H9 (cell line): ENCODE measurements around the gene GALNT9. TPM values are rescaled to one million over a fixed set of nuclear protein-coding genes. Genes with fewer than 3 reads are reported as not detected.

Experiments used
- DNase-seq: peaks from one replicate; pipeline ENCODE4 v3.0.0-alpha.2; 2017
- H2AFZ ChIP-seq: one replicate; pipeline ENCODE4 v1.6.1; 2013; ENCODE audit warnings: mild to moderate bottlenecking, low read length, control low read depth, moderate library complexity
- H2AK5ac ChIP-seq: 2 replicates; pipeline ENCODE4 v1.6.1; 2013; ENCODE audit warnings: low read length, control low read depth, mixed read lengths; ENCODE audit not compliant: insufficient read length
- H2BK120ac ChIP-seq: one replicate; pipeline ENCODE4 v1.6.1; 2013; ENCODE audit warnings: low read depth, mild to moderate bottlenecking, low read length, control low read depth, inconsistent platforms; ENCODE audit not compliant: poor library complexity, severe bottlenecking
- H2BK12ac ChIP-seq: 2 replicates; pipeline ENCODE4 v1.6.1; 2013; ENCODE audit warnings: low read length, control low read depth, mixed read lengths, low read depth; ENCODE audit not compliant: insufficient read length
- H2BK15ac ChIP-seq: 2 replicates; pipeline ENCODE4 v1.6.1; 2013; ENCODE audit warnings: low read depth, low read length, control low read depth
- H2BK20ac ChIP-seq: one replicate; pipeline ENCODE4 v1.6.1; 2013; ENCODE audit warnings: low read depth, mild to moderate bottlenecking, low read length, control low read depth, inconsistent platforms; ENCODE audit not compliant: poor library complexity, severe bottlenecking
- H2BK5ac ChIP-seq: 2 replicates; pipeline ENCODE4 v1.6.1; 2013; ENCODE audit warnings: low read length, control low read depth, mixed read lengths; ENCODE audit not compliant: insufficient read length
- H3K14ac ChIP-seq: 2 replicates; pipeline ENCODE4 v1.6.1; 2013; ENCODE audit warnings: low read length, control low read depth; ENCODE audit not compliant: insufficient read depth
- H3K18ac ChIP-seq: 2 replicates; pipeline ENCODE4 v1.6.1; 2013; ENCODE audit warnings: low read depth, mild to moderate bottlenecking, mixed read lengths, low read length, control low read depth; ENCODE audit not compliant: insufficient read length
- H3K23ac ChIP-seq: 2 replicates; pipeline ENCODE4 v1.6.1; 2013; ENCODE audit warnings: low read length, control low read depth, mixed read lengths, low read depth; ENCODE audit not compliant: insufficient read length
- H3K23me2 ChIP-seq: 2 replicates; pipeline ENCODE4 v1.6.1; 2013; ENCODE audit warnings: low read depth, mild to moderate bottlenecking, mixed read lengths, low read length, control low read depth; ENCODE audit not compliant: insufficient read length, poor library complexity, severe bottlenecking
- H3K27ac ChIP-seq: 2 replicates; pipeline ENCODE4 v1.5.1; 2013; ENCODE audit warnings: low read length, control low read depth, mixed read lengths, low read depth; ENCODE audit not compliant: insufficient read length
- H3K27me3 ChIP-seq: 2 replicates; pipeline ENCODE4 v1.6.1; 2013; ENCODE audit warnings: low read length, control low read depth, inconsistent platforms; ENCODE audit not compliant: insufficient read depth
- H3K4ac ChIP-seq: 2 replicates; pipeline ENCODE4 v1.6.1; 2013; ENCODE audit warnings: low read depth, mild to moderate bottlenecking, control low read depth, inconsistent platforms, low read length, moderate library complexity
- H3K4me1 ChIP-seq: 2 replicates; pipeline ENCODE4 v1.6.1; 2013; ENCODE audit warnings: low read length, control low read depth, inconsistent platforms; ENCODE audit not compliant: insufficient read depth
- H3K4me2 ChIP-seq: 2 replicates; pipeline ENCODE4 v1.6.1; 2013; ENCODE audit warnings: low read length, control low read depth, mixed read lengths; ENCODE audit not compliant: insufficient read length, insufficient read depth
- H3K56ac ChIP-seq: 2 replicates; pipeline ENCODE4 v1.6.1; 2013; ENCODE audit warnings: low read depth, mild to moderate bottlenecking, mixed read lengths, low read length, control low read depth; ENCODE audit not compliant: insufficient read length
- H3K79me1 ChIP-seq: 2 replicates; pipeline ENCODE4 v1.6.1; 2013; ENCODE audit warnings: low read depth, mild to moderate bottlenecking, moderate library complexity, low read length, control low read depth, inconsistent platforms; ENCODE audit not compliant: insufficient read depth, poor library complexity, severe bottlenecking
- H3K79me2 ChIP-seq: 2 replicates; pipeline ENCODE4 v1.6.1; 2013; ENCODE audit warnings: low read length, control low read depth, inconsistent platforms; ENCODE audit not compliant: insufficient read depth
- H3K9ac ChIP-seq: 2 replicates; pipeline ENCODE4 v1.6.1; 2013; ENCODE audit warnings: low read length, control low read depth, mixed read lengths; ENCODE audit not compliant: insufficient read length; ENCODE audit errors: extremely low read depth
- H3K9me3 ChIP-seq: one replicate; pipeline ENCODE4 v1.6.1; 2013; ENCODE audit warnings: low read depth, low read length, inconsistent platforms; ENCODE audit not compliant: control insufficient read depth
- H3T11ph ChIP-seq: one replicate; pipeline ENCODE4 v1.6.1; 2013; ENCODE audit warnings: mild to moderate bottlenecking, low read length, control low read depth, inconsistent platforms
- H4K20me1 ChIP-seq: one replicate; pipeline ENCODE4 v1.6.1; 2013; ENCODE audit not compliant: control insufficient read depth, insufficient read length, insufficient read depth
- H4K5ac ChIP-seq: 2 replicates; pipeline ENCODE4 v1.6.1; 2013; ENCODE audit warnings: low read depth, mild to moderate bottlenecking, mixed read lengths, low read length, control low read depth; ENCODE audit not compliant: insufficient read length
- H4K8ac ChIP-seq: replicated peaks from 2 replicates; pipeline ENCODE4 v1.6.1; 2013; ENCODE audit warnings: low read length, control low read depth, mixed read lengths, low read depth; ENCODE audit not compliant: insufficient read length
- H4K91ac ChIP-seq: 2 replicates; pipeline ENCODE4 v1.6.1; 2013; ENCODE audit warnings: low read depth, mild to moderate bottlenecking, moderate library complexity, mixed read lengths, low read length, control low read depth; ENCODE audit not compliant: insufficient read length
- H3K27ac Mint-ChIP-seq, 3 experiments: 2 replicates in 2 of 3; 3 replicates in 1 of 3; pipeline ENCODE4 v1.8.0; 2020 to 2021; ENCODE audit warnings: mixed read lengths in 3 of 3, mild to moderate bottlenecking in 1 of 3, moderate library complexity in 1 of 3
- H3K27me3 Mint-ChIP-seq: 2 replicates; pipeline ENCODE4 v1.8.0; 2021; ENCODE audit warnings: low read depth, mild to moderate bottlenecking, moderate library complexity, mixed read lengths
- H3K36me3 Mint-ChIP-seq, 3 experiments: 2 replicates in 2 of 3; 3 replicates in 1 of 3; pipeline ENCODE4 v1.8.0; 2020 to 2021; ENCODE audit warnings: low read depth in 3 of 3, mixed read lengths in 3 of 3; ENCODE audit not compliant: insufficient read depth in 1 of 3
- H3K4me1 Mint-ChIP-seq, 2 experiments: 2 replicates each; pipeline ENCODE4 v1.8.0; 2020; ENCODE audit warnings: mixed read lengths in 2 of 2
- H3K4me3 Mint-ChIP-seq, 2 experiments: 2 replicates in 1 of 2; 3 replicates in 1 of 2; pipeline ENCODE4 v1.8.0; 2020 to 2021; ENCODE audit warnings: mild to moderate bottlenecking in 2 of 2, mixed read lengths in 2 of 2, moderate library complexity in 1 of 2
- H3K9me3 Mint-ChIP-seq, 2 experiments: 2 replicates in 1 of 2; 3 replicates in 1 of 2; pipeline ENCODE4 v1.8.0; 2020; ENCODE audit warnings: mild to moderate bottlenecking in 2 of 2, mixed read lengths in 2 of 2, moderate library complexity in 1 of 2
- CTCF ChIP-seq: fragments of 200-600 bp; sonication (generic); conservative IDR thresholded peaks from 3 replicates; pipeline ENCODE4 v1.8.0; 2021; ENCODE audit warnings: antibody characterized with exemption, mild to moderate bottlenecking
- WGBS: extraction: QIAGEN DNeasy Blood & Tissue Kit; methylation state at CpG from one replicate; pipeline ENCODE4 v1.1.7; 2013; ENCODE audit warnings: missing lambda C conversion rate, low lambda C conversion rate, mixed read lengths; ENCODE audit not compliant: insufficient read length; ENCODE audit errors: extremely low coverage; 5-methylcytosine and 5-hydroxymethylcytosine counted together
- total RNA-seq: library from RNA; stranded (reverse); gene quantifications from 2 replicates; pipeline ENCODE4 v1.2.1, GENCODE V29; 2021

Gene GALNT9
- total RNA-seq, 1 experiment from 2014 or later, result 0.35 TPM

DNA sequence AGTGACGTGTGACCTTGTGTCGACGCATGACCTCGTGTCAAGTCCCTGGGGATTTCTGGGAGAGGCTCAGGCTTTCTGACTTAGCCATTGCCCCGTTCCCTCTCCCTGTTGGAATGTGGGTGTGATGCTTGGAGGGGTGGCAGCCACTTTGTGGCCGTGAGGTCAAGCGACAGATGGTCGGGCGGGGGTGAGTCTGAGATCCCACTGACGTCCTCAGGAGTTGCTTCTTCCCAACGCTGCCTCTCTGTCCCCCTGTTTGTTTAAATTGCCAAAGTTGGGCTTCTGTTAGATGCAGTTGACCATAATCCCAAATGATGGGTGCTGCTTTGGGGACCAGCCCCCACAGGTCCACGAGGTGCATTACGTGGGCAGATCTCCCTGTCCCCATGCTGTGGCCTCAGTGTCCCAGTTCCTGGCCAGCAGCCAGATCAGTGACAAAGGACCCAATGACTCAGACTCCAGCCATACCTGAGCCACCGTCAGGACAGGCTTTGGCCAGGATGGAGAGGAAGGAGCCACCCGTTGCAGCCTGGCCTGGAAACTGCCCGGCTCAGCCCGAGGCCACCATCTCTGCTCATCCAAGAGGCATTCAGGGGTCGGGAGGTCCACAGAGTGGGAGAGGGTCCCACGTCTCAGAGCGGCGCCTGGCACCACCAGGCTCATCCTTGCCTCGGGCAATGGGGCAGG, 34.4 kb upstream of the GALNT9 start:
- Histone ChIP-seq H2BK15ac (no peak overlapping the region), H3K4ac (no peak overlapping the region), H2AK5ac (no peak overlapping the region), H4K8ac (no peak overlapping the region), H3K9me3 (no peaks in the 10 kb centered on the region), H2BK5ac (no peak overlapping the region), H3K27ac (no peak overlapping the region), H2BK120ac (no peak overlapping the region), H3K23ac (no peak overlapping the region), H2BK12ac (no peak overlapping the region), H4K20me1 (no peaks in the 10 kb centered on the region), H3T11ph (no peak overlapping the region), H4K91ac (no peak overlapping the region), H3K27me3 (no peaks in the 10 kb centered on the region; the same call in 1 of the 2 replicates), H4K5ac (no peak overlapping the region), H2BK20ac (no peak overlapping the region), H3K9ac (no peak overlapping the region), H2AFZ (no peak overlapping the region), H3K4me2 (no peak overlapping the region), H3K79me2 (no peaks in the 10 kb centered on the region; the same call in 1 of the 2 replicates), H3K14ac (no peak overlapping the region), H3K79me1 (no peaks in the 10 kb centered on the region), H3K4me1 (no peaks in the 10 kb centered on the region), H3K23me2 (no peaks in the 10 kb centered on the region), H3K18ac (no peak overlapping the region), H3K56ac (no peak overlapping the region)
- peaks cover 72% of the 10 kb centered on the region for H3K27me3 Mint-ChIP-seq
- no peaks in the 10 kb centered on the region for H3K4me1 Mint-ChIP-seq
- H3K36me3 Mint-ChIP-seq, result peaks cover 3 to 5% (median 4%) of the 10 kb centered on the region in 3 experiments; a peak in 6 of 7 replicates
- H3K27ac Mint-ChIP-seq, result peak overlapping the region in 1 of 3 experiments; percentile 5; a peak in 2 of 7 replicates
- peak overlapping the region in 1 of 2 experiments; percentile 13; a peak in 1 of 5 replicates for H3K4me3 Mint-ChIP-seq
- DNase-seq, result no peak
- TF ChIP-seq CTCF, result no peak
- peaks cover 6 to 9% of the 10 kb centered on the region in 2 experiments for H3K9me3 Mint-ChIP-seq
- no CpG with 5 or more reads among the region's 22 CpGs for WGBS
